Lower leg skin (tissue), 4 donors: ENCODE results near the gene CCDC136. TPM values are rescaled to one million over a fixed set of nuclear protein-coding genes. Genes with fewer than 3 reads are reported as not detected.

Source experiments
- DNase-seq, 2 donors: peaks; one replicate each; pipeline ENCODE4 v3.0.0-alpha.2; 2019; ENCODE audit warnings: low spot score in 2 of 2
- H3K4me3 ChIP-seq: fragments of 200-600 bp; sonication (generic); 2 replicates; pipeline ENCODE4 v1.5.1; 2017; ENCODE audit warnings: mild to moderate bottlenecking, low read depth; ENCODE audit not compliant: poor library complexity, severe bottlenecking
- POLR2A ChIP-seq, 2 donors: fragments of 450-650 bp; IDR thresholded peaks; one replicate each; pipeline ENCODE4 v1.6.1; 2016 to 2017; ENCODE audit warnings: antibody characterized with exemption in 2 of 2, mild to moderate bottlenecking in 1 of 2, moderate library complexity in 1 of 2
- WGBS, 2 donors: methylation state at CpG; one replicate each; pipeline ENCODE4 v1.1.5; 2018; 5-methylcytosine and 5-hydroxymethylcytosine counted together
- intact Hi-C: fragments of 100-400 bp; cut with DNase I; formaldehyde crosslinking; loops from one replicate; pipeline ENCODE4 v1.15.0; 2023; ENCODE audit warnings: low total_unique reads
- total RNA-seq, 4 donors: library from RNA; depleted of rRNA; stranded (reverse); fragments of >200 nt; gene quantifications; one replicate each; pipeline ENCODE4 v1.1.0, GENCODE V29; 2016
- TF ChIP-seq, protein P1 (sequence below), 3 donors: fragments of 450-650 bp; IDR thresholded peaks; one replicate each; pipeline ENCODE4 v1.5.1; 2016; ENCODE audit warnings: antibody characterized with exemption in 3 of 3, mild to moderate bottlenecking in 3 of 3, moderate library complexity in 2 of 3

The CCDC136 gene
- total RNA-seq, 4 donors from 2014 or later, result 1.4 to 2.3 (median 1.8) TPM; not detected in 1

DNA sequence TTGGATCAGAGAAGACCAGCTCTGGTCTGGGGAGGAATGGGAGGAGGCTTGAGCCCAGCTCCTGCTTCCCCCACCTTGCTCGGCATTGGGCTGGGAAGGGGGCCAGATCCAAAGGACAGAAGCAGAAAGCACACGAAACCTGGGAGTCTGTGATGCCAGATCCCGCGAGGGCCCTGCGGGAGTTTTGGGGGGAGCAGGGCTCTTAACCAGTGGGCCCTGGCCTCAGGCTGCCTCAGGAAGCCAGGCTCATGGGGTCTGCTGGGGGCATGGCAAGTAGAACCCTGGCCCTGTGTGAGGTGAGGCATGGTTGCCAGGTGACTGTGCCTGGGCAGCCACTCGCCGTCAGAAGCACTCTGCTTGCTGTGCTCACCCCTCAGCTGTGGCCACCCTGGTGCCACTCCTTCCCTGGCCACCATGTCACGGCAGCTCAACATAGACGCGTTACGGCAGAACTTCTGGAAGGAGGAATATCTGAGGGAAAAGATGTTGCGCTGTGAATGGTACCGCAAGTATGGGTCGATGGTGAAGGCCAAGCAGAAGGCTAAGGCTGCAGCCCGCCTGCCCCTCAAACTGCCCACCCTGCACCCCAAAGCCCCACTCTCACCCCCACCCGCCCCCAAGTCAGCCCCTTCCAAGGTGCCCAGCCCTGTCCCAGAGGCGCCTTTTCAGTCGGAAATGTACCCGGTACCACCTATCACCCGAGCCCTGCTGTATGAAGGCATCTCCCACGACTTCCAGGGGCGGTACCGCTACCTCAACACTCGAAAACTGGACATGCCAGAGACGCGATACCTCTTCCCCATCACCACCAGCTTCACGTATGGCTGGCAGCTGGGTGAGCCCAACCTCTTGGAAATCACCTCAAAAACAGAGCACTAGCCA lies 74.5 kb downstream of the CCDC136 start:
- H3K4me3 ChIP-seq, result no peak overlapping the region
- DNase-seq, result no peak
- TF ChIP-seq, protein P1, sequence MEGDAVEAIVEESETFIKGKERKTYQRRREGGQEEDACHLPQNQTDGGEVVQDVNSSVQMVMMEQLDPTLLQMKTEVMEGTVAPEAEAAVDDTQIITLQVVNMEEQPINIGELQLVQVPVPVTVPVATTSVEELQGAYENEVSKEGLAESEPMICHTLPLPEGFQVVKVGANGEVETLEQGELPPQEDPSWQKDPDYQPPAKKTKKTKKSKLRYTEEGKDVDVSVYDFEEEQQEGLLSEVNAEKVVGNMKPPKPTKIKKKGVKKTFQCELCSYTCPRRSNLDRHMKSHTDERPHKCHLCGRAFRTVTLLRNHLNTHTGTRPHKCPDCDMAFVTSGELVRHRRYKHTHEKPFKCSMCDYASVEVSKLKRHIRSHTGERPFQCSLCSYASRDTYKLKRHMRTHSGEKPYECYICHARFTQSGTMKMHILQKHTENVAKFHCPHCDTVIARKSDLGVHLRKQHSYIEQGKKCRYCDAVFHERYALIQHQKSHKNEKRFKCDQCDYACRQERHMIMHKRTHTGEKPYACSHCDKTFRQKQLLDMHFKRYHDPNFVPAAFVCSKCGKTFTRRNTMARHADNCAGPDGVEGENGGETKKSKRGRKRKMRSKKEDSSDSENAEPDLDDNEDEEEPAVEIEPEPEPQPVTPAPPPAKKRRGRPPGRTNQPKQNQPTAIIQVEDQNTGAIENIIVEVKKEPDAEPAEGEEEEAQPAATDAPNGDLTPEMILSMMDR (IDR thresholded peaks at IDR 0.05), result no peak
- no peak for TF ChIP-seq POLR2A (IDR thresholded peaks at IDR 0.05)
- intact Hi-C loops, result no loop called here
- 92 to 94% methylated on average over 27 of the region's 27 CpGs for WGBS, 2 donors

DNA sequence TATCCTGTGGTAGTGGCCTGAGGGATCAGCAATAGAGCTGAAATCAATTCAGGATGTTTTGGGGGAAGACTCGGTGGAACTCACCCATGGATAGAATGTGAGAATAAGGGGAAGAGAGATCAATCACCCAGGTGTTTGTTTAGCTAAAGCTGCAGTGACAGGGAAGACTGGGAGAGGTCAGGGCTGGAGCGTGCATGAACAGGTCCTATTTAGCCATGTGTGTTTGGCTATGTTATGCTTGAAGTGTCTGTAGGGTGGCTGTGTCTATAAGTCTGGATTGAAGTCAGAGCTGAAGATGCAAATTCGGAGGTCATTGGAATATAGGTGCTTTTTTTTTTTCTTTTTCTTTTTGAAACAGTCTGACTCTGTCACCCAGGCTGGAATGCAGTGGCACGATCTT lies 75.5 kb downstream of the CCDC136 start:
- WGBS, 2 donors, result 67 to 70% methylated on average over 4 of the region's 4 CpGs
- H3K4me3 ChIP-seq, result no peak overlapping the region
- intact Hi-C loops, result no loop called here
- no peak for DNase-seq
- no peak for TF ChIP-seq POLR2A (IDR thresholded peaks at IDR 0.05)
- TF ChIP-seq, protein P1 (IDR thresholded peaks at IDR 0.05), result no peak

DNA sequence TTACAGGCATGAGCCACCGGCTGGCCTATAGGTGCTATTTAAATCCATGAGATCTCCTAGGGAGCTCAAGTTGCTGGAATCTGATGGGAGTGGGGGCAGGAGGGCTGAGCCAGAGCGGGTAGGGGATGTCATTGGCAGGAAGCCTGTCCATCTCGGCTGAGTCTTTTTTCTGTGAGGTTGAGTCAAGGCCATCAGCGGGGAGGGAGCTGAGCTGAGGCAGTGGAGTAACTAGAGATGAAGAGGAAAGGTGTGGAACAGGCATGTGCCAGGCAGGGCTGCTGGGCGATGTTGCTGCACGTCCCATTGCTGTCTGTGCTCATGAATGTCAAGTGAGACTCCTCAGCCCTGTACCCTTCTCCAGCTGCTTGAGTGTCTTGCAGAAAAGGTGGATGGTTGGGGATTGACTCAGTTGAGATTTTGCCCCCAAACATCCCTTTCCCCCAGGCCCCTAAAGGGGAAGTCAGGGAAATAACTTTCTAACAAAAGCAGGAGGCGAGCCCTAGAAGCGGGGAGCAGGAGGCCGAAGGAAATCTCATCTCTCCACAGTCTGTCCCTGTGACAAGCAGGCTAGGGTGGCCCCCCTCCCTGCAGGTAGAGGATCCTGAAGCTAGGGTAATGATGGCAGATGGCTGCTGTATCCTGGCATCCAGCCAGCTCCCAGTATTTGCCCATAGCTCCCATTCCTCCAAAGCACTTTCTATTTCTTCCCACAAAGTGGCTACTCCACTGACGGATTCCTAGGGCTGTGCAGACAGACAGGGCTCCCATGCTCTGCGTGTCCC lies 76.3 kb downstream of the CCDC136 start:
- intact Hi-C loops, result no loop called here
- DNase-seq, result no peak
- H3K4me3 ChIP-seq, result no peak overlapping the region
- 67 to 68% methylated on average over 11 of the region's 11 CpGs for WGBS, 2 donors
- no peak for TF ChIP-seq POLR2A (IDR thresholded peaks at IDR 0.05)
- TF ChIP-seq, protein P1 (IDR thresholded peaks at IDR 0.05), result no peak

DNA sequence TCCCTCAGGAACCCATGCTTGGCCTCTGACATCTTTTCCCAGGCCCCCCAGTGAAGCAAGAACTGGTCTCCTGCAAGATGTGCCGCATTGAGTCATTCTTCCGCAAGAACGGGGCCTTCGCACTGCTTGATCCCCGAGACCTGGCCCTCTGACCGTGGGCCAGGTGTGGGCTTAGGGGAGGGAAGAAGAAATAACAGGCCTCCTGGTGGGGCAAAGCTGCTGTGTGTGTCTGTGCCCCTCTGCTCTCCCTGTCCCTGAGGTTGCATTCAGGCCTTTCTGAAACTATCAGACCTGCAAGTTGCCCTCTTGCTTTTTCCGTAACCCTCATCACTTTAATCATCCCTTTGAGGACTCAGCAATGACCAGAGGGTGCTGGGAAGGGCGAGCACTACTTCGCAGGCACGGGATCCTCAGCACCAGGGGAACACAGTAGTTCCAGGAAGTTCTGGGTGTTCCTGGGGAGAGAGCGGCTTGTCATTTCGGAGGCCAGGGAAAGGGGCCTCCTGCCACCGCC lies 76.9 kb downstream of the CCDC136 start:
- DNase-seq, result no peak
- intact Hi-C loops, result no loop called here
- TF ChIP-seq, protein P1 (IDR thresholded peaks at IDR 0.05), result no peak
- TF ChIP-seq POLR2A (IDR thresholded peaks at IDR 0.05), result no peak
- 34 to 57% methylated on average over 10 to 12 of the region's 13 CpGs for WGBS, 2 donors
- H3K4me3 ChIP-seq, result no peak overlapping the region

DNA sequence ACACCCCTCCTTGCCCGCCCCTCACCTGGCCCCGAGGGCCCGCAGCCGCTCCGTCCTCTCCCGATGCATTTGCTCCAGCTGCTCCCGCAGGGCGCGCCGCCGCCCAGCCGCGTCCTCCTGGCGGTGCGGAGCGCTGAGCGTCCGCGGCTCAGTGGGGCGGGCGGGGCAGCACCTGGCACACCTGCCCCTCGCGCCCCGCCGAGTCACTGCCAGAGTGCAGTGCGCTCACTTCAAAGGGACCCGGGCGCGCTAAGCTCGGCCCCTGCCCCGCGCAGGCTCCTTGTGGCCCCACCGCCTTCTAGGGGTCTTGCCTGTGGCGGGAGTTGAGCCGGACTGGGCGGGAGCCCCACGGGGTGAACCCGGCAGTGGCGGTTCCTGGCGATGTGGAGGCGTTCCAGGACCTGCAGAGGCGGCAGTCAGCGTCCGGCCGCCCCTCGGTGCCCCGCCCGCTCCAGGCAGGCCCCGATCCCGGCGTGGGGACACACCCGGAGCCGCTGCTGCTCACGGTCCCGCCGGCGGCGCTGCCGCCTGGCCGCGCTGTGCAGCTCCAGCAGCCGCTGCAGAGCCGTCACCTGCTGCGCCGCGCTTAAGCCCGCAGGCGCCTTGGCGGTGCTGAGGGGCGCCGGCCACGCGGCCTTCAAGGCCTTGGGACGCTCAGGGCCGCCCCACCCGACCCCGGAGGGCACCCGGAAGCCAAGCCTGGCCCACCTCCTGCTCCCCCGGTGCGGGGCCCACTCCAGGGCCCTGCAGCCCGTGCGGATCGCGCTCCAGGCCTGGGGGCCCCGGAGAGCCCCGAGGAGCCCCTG lies 77.6 kb downstream of the CCDC136 start:
- intact Hi-C loops, result no loop called here
- TF ChIP-seq, protein P1 (IDR thresholded peaks at IDR 0.05), result no peak
- no peak for TF ChIP-seq POLR2A (IDR thresholded peaks at IDR 0.05)
- WGBS, 2 donors, result 0 to 3% methylated on average over 3 to 25 of the region's 86 CpGs
- peak in 1 of 2 donors; percentile 91 for DNase-seq
- peak overlapping the region; percentile 38 for H3K4me3 ChIP-seq
